Astrocyte of the spinal cord (primary cell): ENCODE results near the gene GSG1L.

ENCODE experiments used
- DNase-seq: peaks from one replicate; pipeline ENCODE4 v3.0.0; 2011; ENCODE audit warnings: low read depth, low spot score
- H3K4me3 ChIP-seq: 2 replicates; pipeline ENCODE4 v1.5.1; 2011; ENCODE audit warnings: low read depth, mild to moderate bottlenecking, low read length, moderate library complexity
- CTCF ChIP-seq: IDR thresholded peaks from 2 replicates; pipeline ENCODE4 v1.5.1; 2012; ENCODE audit warnings: low read depth, mild to moderate bottlenecking, low read length, inconsistent platforms
- in situ Hi-C: cut with HindIII; loops from 2 replicates; pipeline ENCODE4 v1.10.0; 2017; ENCODE audit warnings: low sequenced_read_pairs

The GSG1L gene

GRCh38 chr16:27932542-27933135 is 130.9 kb downstream of the GSG1L start:
- in situ Hi-C loops = no loop called here
- DNase-seq = no peak
- no peak for TF ChIP-seq CTCF
- H3K4me3 ChIP-seq = no peak overlapping the region

- H3K4me3 ChIP-seq = no peak overlapping the region
- no peak for DNase-seq
- TF ChIP-seq CTCF = no peak
- in situ Hi-C loops = no loop called here
These were observed 133.7 kb downstream of the GSG1L start for GRCh38 chr16:27929818-27930217.

GRCh38 chr16:27928542-27928941 is 135.0 kb downstream of the GSG1L start:
- H3K4me3 ChIP-seq = no peak overlapping the region
- no peak for DNase-seq
- no peak for TF ChIP-seq CTCF
- in situ Hi-C loops = no loop called here

DNA sequence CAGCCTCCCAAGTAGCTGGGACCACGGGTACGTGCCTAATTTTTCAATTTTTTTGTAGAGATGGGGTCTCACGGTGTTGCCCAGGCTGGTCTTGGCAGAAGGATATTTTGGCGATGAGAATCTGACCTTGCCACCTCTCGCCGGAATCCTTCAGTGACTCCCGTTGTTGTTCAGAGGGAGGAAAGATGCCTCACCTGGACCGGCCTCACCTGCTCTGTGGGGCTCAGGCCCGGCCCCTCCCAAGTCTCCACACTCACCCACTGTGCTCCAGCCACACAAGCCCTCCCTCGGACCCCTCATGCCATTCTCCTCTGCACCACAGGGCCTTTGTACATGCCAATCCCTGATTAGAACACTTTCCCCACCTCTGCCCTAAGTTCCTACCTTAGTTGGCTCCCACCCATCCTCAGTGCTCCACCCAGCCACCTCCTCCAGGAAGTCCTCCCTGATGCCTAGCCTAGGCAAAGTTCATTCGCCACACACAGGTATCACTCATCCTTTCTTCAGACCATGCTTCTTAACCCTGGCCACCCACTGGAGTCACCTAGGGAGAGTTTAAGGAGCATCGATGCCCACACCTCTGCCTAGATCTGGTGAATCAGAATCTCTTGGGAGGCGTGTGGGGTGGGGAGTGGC is 136.1 kb downstream of the GSG1L start:
- no peak for DNase-seq
- in situ Hi-C loops = no loop called here
- no peak overlapping the region for H3K4me3 ChIP-seq
- TF ChIP-seq CTCF = no peak

DNA sequence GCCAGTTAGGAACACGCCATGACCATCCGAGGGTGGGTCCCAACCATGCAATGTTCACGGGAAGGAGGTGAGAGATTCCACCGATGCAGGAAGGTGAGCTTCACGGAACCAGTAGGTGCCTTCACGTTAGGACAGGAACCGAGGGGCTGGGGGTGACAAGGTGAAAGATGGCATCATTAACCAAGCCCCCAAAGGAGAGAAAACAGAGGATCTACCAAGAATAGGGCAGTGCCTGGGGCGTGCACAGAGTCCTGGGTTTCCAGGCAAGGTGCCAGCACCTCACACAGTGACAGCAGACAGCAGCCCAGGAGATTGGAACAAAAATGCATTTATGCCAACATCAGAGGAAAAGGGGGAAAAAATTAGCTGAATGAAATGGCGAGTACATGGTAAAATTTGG is 137.9 kb downstream of the GSG1L start:
- no peak for DNase-seq
- TF ChIP-seq CTCF = no peak
- in situ Hi-C loops = no loop called here
- no peak overlapping the region for H3K4me3 ChIP-seq

DNA sequence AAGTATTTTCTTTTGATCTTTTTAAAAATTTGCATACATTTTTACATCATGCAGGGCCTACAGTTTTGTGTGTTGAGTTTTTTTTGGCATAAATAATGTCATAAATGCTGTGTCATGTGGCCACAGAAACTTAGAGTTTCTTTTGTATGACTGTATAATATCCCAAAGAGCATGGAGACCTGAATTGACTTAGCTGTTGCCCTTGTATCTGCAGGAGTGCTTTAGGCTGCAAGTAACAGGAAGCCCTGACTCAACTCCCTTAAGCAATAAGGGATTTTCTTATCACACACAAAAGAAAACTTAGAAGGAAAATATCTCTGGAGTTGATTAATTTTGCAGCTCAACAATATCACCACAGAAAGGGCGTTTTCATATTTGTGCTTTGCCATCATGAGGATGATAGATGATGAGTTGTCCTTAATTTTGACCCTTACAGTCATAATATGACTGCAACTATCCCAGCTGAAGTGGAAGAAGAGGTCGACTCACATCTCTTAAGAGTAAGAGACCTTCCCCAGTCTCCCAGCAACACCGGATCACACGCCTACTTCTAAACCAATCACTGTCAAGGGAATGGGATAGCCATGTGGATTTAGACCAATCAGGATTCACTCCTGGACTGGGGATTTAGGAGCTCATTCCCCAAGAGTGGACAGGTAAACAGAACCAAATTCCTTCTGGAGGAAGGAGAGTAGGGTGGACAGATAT is 138.9 kb downstream of the GSG1L start:
- in situ Hi-C loops = no loop called here
- DNase-seq = no peak

More for the DNA sequence above, 138.9 kb downstream of the GSG1L start:
- TF ChIP-seq CTCF = no peak
- no peak overlapping the region for H3K4me3 ChIP-seq
